ENCODE measurements around the gene NID1. TPM values are rescaled to one million over a fixed set of nuclear protein-coding genes. Genes with fewer than 3 reads are reported as not detected.

NID1 gene
- total RNA-seq, 4 donors from 2014 or later = 180 to 391 (median 250) TPM

DNA sequence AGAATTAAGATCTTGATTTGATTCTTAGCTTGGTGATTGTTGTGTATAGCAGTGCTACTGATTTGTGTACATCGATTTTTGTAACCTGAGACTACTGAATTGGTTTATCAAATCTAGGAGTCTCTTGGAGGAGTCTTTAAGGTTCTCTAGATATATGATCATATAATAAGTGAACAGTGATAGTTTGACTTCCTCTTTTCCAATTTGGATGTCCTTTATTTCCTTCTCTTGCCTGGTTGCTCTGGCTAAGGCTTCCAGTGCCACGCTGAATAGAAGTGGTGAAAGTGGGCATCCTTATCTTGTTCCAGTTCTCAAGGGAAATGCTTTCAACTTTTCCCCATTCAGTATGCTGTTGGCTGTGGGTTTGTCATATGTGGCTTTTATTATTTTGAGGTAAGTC is 136.7 kb downstream of the NID1 start:
- TF ChIP-seq, protein P1, sequence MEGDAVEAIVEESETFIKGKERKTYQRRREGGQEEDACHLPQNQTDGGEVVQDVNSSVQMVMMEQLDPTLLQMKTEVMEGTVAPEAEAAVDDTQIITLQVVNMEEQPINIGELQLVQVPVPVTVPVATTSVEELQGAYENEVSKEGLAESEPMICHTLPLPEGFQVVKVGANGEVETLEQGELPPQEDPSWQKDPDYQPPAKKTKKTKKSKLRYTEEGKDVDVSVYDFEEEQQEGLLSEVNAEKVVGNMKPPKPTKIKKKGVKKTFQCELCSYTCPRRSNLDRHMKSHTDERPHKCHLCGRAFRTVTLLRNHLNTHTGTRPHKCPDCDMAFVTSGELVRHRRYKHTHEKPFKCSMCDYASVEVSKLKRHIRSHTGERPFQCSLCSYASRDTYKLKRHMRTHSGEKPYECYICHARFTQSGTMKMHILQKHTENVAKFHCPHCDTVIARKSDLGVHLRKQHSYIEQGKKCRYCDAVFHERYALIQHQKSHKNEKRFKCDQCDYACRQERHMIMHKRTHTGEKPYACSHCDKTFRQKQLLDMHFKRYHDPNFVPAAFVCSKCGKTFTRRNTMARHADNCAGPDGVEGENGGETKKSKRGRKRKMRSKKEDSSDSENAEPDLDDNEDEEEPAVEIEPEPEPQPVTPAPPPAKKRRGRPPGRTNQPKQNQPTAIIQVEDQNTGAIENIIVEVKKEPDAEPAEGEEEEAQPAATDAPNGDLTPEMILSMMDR (IDR thresholded peaks at IDR 0.05; ENCODE audit: low read depth) = no peak

Small RNAs within 50 kb of the gene (small RNA-seq; reads per million reads assigned to genes)
- 0.49 reads per million for gene RF00019

Other genes with a start within 250 kb of the NID1 start
- gene LYST, start 198.2 kb downstream of the NID1 start, total RNA-seq = 10 to 100 TPM; 65.1 to 73.5 (median 68.1) TPM
- gene GPR137B, start 77.4 kb upstream of the NID1 start, total RNA-seq = 10 to 100 TPM in 3 of 4 donors, 1 to 10 TPM in 1; 6.6 to 68.7 (median 24.6) TPM
- 10 to 100 TPM; 10.9 to 17.1 (median 12.9) TPM for gene ERO1B, start 216.9 kb upstream of the NID1 start, total RNA-seq

Measured in subcutaneous adipose tissue (tissue), 4 donors.